H1 (cell line): ENCODE results near the gene PMS1. TPM values are rescaled to one million over a fixed set of nuclear protein-coding genes. Genes with fewer than 3 reads are reported as not detected.

ENCODE experiments used
- CTCF ChIA-PET: fragments of 300-600 bp; sonication (Branson Sonifier 250); formaldehyde crosslinking; loops from one replicate; lab custom pipeline; 2021; ENCODE audit not compliant: partially characterized antibody; lab: Charles Lee
- POLR2A ChIA-PET: fragments of 300-600 bp; sonication (Branson Sonifier 250); formaldehyde crosslinking; loops from one replicate; lab custom pipeline; 2021; ENCODE audit warnings: inconsistent platforms; ENCODE audit not compliant: partially characterized antibody; lab: Charles Lee
- DNase-seq, 2 experiments: peaks; one replicate each; pipeline versions ENCODE4 v3.0.0 to v3.0.0-alpha.2; 2010 to 2022; ENCODE audit warnings: low spot score in 2 of 2, low read depth in 1 of 2, mixed read lengths in 1 of 2
- FAIRE-seq: peaks from 2 replicates; lab custom pipeline; 2011; peaks lifted over from hg19 to GRCh38; lab: Jason Lieb, UNC
- H2AFZ ChIP-seq: 2 replicates; pipeline ENCODE4 v1.8.1; 2012; ENCODE audit warnings: low read length, inconsistent platforms
- H2AK5ac ChIP-seq: 2 replicates; pipeline ENCODE4 v1.6.1; 2013; ENCODE audit warnings: low read depth, low read length
- H2BK120ac ChIP-seq: replicated peaks from 2 replicates; pipeline ENCODE3; 2013; ENCODE audit warnings: low read depth, low read length, inconsistent platforms
- H2BK12ac ChIP-seq: 2 replicates; pipeline ENCODE4 v1.6.1; 2013; ENCODE audit warnings: low read depth, low read length
- H2BK15ac ChIP-seq: 2 replicates; pipeline ENCODE4 v1.6.1; 2013; ENCODE audit warnings: low read length
- H2BK20ac ChIP-seq: 2 replicates; pipeline ENCODE4 v1.6.1; 2013; ENCODE audit warnings: low read length
- H2BK5ac ChIP-seq: 2 replicates; pipeline ENCODE4 v1.6.1; 2013; ENCODE audit warnings: low read depth, low read length
- H3K14ac ChIP-seq: 2 replicates; pipeline ENCODE4 v1.6.1; 2013; ENCODE audit warnings: inconsistent platforms; ENCODE audit not compliant: insufficient read length
- H3K18ac ChIP-seq: 2 replicates; pipeline ENCODE4 v1.6.1; 2013; ENCODE audit warnings: low read length; ENCODE audit errors: extremely low read depth
- H3K23ac ChIP-seq: 2 replicates; pipeline ENCODE4 v1.6.1; 2013; ENCODE audit warnings: inconsistent platforms; ENCODE audit not compliant: insufficient read length
- H3K23me2 ChIP-seq: 2 replicates; pipeline ENCODE4 v1.6.1; 2013; ENCODE audit warnings: low read depth, low read length
- H3K27ac ChIP-seq: 2 replicates; pipeline ENCODE4 v1.6.1; 2011; ENCODE audit warnings: low read depth, low read length, inconsistent platforms
- H3K27me3 ChIP-seq, 4 experiments: replicated peaks in 1 of 4; 1 replicate in 1 of 4; 2 replicates in 3 of 4; pipeline versions ENCODE4 v1.6.1 to v1.8.1; 2011 to 2013; ENCODE audit warnings: low read length in 3 of 4, mild to moderate bottlenecking in 3 of 4, inconsistent platforms in 2 of 4, mixed read lengths in 2 of 4, moderate library complexity in 1 of 4; ENCODE audit not compliant: control insufficient read depth in 3 of 4, insufficient read depth in 3 of 4; ENCODE audit errors: extremely low read depth in 1 of 4
- H3K36me3 ChIP-seq, 4 experiments: 2 replicates each; pipeline versions ENCODE4 v1.6.1 to v1.8.1; 2011 to 2013; ENCODE audit warnings: mild to moderate bottlenecking in 4 of 4, low read length in 3 of 4, moderate library complexity in 2 of 4, control low read depth in 1 of 4, inconsistent platforms in 1 of 4; ENCODE audit not compliant: insufficient read depth in 4 of 4, control insufficient read depth in 2 of 4
- H3K4ac ChIP-seq: replicated peaks from 2 replicates; pipeline ENCODE3; 2013; ENCODE audit warnings: low read length, low read depth, mixed read lengths, inconsistent platforms; ENCODE audit not compliant: insufficient read length
- H3K4me1 ChIP-seq, 4 experiments: replicated peaks in 1 of 4; 1 replicate in 1 of 4; 2 replicates in 3 of 4; pipeline versions ENCODE4 v1.6.1 to v1.8.1; 2011 to 2013; ENCODE audit warnings: low read length in 3 of 4, inconsistent platforms in 2 of 4, mixed read lengths in 1 of 4; ENCODE audit not compliant: insufficient read depth in 4 of 4, control insufficient read depth in 3 of 4
- H3K4me2 ChIP-seq, 2 experiments: 2 replicates each; pipeline versions ENCODE4 v1.6.1 to v1.8.1; 2011 to 2013; ENCODE audit warnings: low read depth in 2 of 2, low read length in 2 of 2, control low read depth in 1 of 2, inconsistent platforms in 1 of 2, mild to moderate bottlenecking in 1 of 2; ENCODE audit not compliant: insufficient read depth in 1 of 2
- H3K4me3 ChIP-seq, 4 experiments: fragments of 200-600, 300-600 bp in 1 of 4; sonication (generic), shearing (Covaris generic), sonication (Bioruptor Twin) in 1 of 4; 2 replicates each; pipeline versions ENCODE4 v1.5.1 to v1.8.1; 2011 to 2016; ENCODE audit warnings: low read length in 4 of 4, low read depth in 3 of 4, control low read depth in 2 of 4, inconsistent platforms in 2 of 4, mild to moderate bottlenecking in 2 of 4, mixed read lengths in 1 of 4, moderate library complexity in 1 of 4; ENCODE audit not compliant: insufficient read depth in 2 of 4; ENCODE audit errors: extremely low read depth in 1 of 4
- H3K56ac ChIP-seq: replicated peaks from 2 replicates; pipeline ENCODE3; 2013; ENCODE audit warnings: low read depth, mild to moderate bottlenecking, mixed read lengths, low read length, inconsistent platforms; ENCODE audit not compliant: insufficient read length
- H3K79me1 ChIP-seq: 2 replicates; pipeline ENCODE4 v1.6.1; 2013; ENCODE audit warnings: low read depth, low read length, control low read depth
- H3K79me2 ChIP-seq, 2 experiments: 2 replicates each; pipeline versions ENCODE4 v1.6.1 to v1.8.1; 2012 to 2013; ENCODE audit warnings: low read length in 2 of 2, mild to moderate bottlenecking in 2 of 2, inconsistent platforms in 1 of 2; ENCODE audit not compliant: insufficient read depth in 2 of 2, control insufficient read depth in 1 of 2
- H3K9ac ChIP-seq, 4 experiments: replicated peaks in 1 of 4; 1 replicate in 1 of 4; 2 replicates in 3 of 4; pipeline versions ENCODE4 v1.6.1 to v1.8.1; 2011 to 2013; ENCODE audit warnings: low read depth in 3 of 4, low read length in 3 of 4, control low read depth in 2 of 4, mild to moderate bottlenecking in 2 of 4, moderate library complexity in 2 of 4, inconsistent platforms in 1 of 4; ENCODE audit errors: extremely low read depth in 1 of 4
- H3K9me3 ChIP-seq, 2 experiments: 2 replicates each; pipeline versions ENCODE4 v1.6.1 to v1.8.1; 2012 to 2013; ENCODE audit warnings: mild to moderate bottlenecking in 2 of 2, moderate library complexity in 2 of 2, control low read depth in 1 of 2, inconsistent platforms in 1 of 2, low read depth in 1 of 2, low read length in 1 of 2, mixed read lengths in 1 of 2; ENCODE audit not compliant: insufficient read depth in 2 of 2
- H4K20me1 ChIP-seq, 2 experiments: replicated peaks in 1 of 2; 2 replicates each; pipeline versions ENCODE3 to v1.8.1; 2011 to 2013; ENCODE audit warnings: inconsistent platforms in 2 of 2, low read length in 2 of 2, mild to moderate bottlenecking in 1 of 2; ENCODE audit not compliant: insufficient read depth in 2 of 2, control insufficient read depth in 1 of 2
- H4K5ac ChIP-seq: 2 replicates; pipeline ENCODE4 v1.6.1; 2013; ENCODE audit warnings: low read length, low read depth, mixed read lengths, inconsistent platforms; ENCODE audit not compliant: insufficient read length
- H4K8ac ChIP-seq: 2 replicates; pipeline ENCODE4 v1.8.0; 2013; ENCODE audit warnings: mild to moderate bottlenecking, moderate library complexity, low read length, inconsistent platforms; ENCODE audit not compliant: insufficient read depth; ENCODE audit errors: extremely low read depth
- H4K91ac ChIP-seq: replicated peaks from 2 replicates; pipeline ENCODE3; 2013; ENCODE audit warnings: low read length, mixed read lengths, inconsistent platforms; ENCODE audit not compliant: insufficient read length
- CHD1 ChIP-seq: IDR thresholded peaks from 2 replicates; pipeline ENCODE4 v1.6.1; 2012; ENCODE audit warnings: low read depth, low read length, improper control_type of control experiment
- CHD2 ChIP-seq: IDR thresholded peaks from 2 replicates; pipeline ENCODE4 v1.6.1; 2012; ENCODE audit warnings: low read length, improper control_type of control experiment
- EGR1 ChIP-seq: IDR thresholded peaks from 2 replicates; pipeline ENCODE4 v1.6.1; 2011; ENCODE audit warnings: low read depth, low read length, borderline replicate concordance
- GABPA ChIP-seq: IDR thresholded peaks from 2 replicates; pipeline ENCODE4 v1.6.1; 2011; ENCODE audit warnings: mild to moderate bottlenecking, low read length, moderate library complexity, borderline replicate concordance; ENCODE audit not compliant: insufficient read depth
- GTF2F1 ChIP-seq: IDR thresholded peaks from 2 replicates; pipeline ENCODE4 v1.6.1; 2012; ENCODE audit warnings: low read depth, low read length, improper control_type of control experiment, borderline replicate concordance
- KDM1A ChIP-seq: fragments of 200-600, 300-600 bp; sonication (generic); IDR thresholded peaks from 2 replicates; pipeline ENCODE4 v1.7.1; 2016; ENCODE audit warnings: mild to moderate bottlenecking, low read length, borderline replicate concordance
- KDM5A ChIP-seq: fragments of 200-600 bp; IDR thresholded peaks from 2 replicates; pipeline ENCODE4 v1.7.1; 2012; ENCODE audit warnings: mild to moderate bottlenecking, low read length, inconsistent platforms, mixed read lengths
- RBBP5 ChIP-seq: IDR thresholded peaks from 2 replicates; pipeline ENCODE4 v1.7.1; 2012; ENCODE audit warnings: low read depth, mild to moderate bottlenecking, inconsistent platforms, low read length, moderate library complexity, borderline replicate concordance
- RNF2 ChIP-seq: fragments of 200-900, 300-1000 bp; sonication (generic); IDR thresholded peaks from 2 replicates; pipeline ENCODE4 v1.7.1; 2016; ENCODE audit warnings: borderline replicate concordance, low read depth, mild to moderate bottlenecking, antibody characterized with exemption, low read length; ENCODE audit not compliant: poor library complexity, severe bottlenecking; ENCODE audit errors: missing control alignments
- RXRA ChIP-seq: IDR thresholded peaks from 2 replicates; pipeline ENCODE4 v1.6.1; 2011; ENCODE audit warnings: low read depth, mild to moderate bottlenecking, low read length, moderate library complexity; ENCODE audit not compliant: insufficient read depth
- SIX5 ChIP-seq: IDR thresholded peaks from 2 replicates; pipeline ENCODE4 v1.6.1; 2011; ENCODE audit warnings: mild to moderate bottlenecking, low read depth, low read length
- SP1 ChIP-seq: IDR thresholded peaks from 2 replicates; pipeline ENCODE4 v1.6.1; 2011; ENCODE audit warnings: low read depth, low read length
- SRF ChIP-seq: IDR thresholded peaks from 2 replicates; pipeline ENCODE4 v1.6.1; 2011; ENCODE audit warnings: mild to moderate bottlenecking, low read depth, low read length, moderate library complexity
- USF2 ChIP-seq: IDR thresholded peaks from 2 replicates; pipeline ENCODE4 v1.6.1; 2011; ENCODE audit warnings: low read length, improper control_type of control experiment
- whole genome bisulfite sequencing, 2 experiments: shearing (Covaris generic) in 1 of 2; methylation state at CpG; one replicate each; pipeline versions ENCODE4 v1.1.6 to v1.1.7; 2013 to 2015; ENCODE audit warnings: low lambda C conversion rate in 2 of 2, mixed read lengths in 2 of 2, inconsistent platforms in 1 of 2, low coverage in 1 of 2, missing lambda C conversion rate in 1 of 2; ENCODE audit not compliant: insufficient replicate concordance in 2 of 2, insufficient coverage in 1 of 2, insufficient read length in 1 of 2; ENCODE audit errors: extremely low coverage in 1 of 2, missing lambda C conversion rate in 1 of 2; 5-methylcytosine and 5-hydroxymethylcytosine counted together
- polyA plus RNA-seq, 7 experiments: library from polyadenylated mRNA; depleted of rRNA in 3 of 7; stranded (reverse) in 5 of 7; unstranded in 2 of 7; fragments of >200 nt in 5 of 7; fragments of 200-250 nt in 2 of 7; gene quantifications; 1 replicate in 5 of 7; 2 replicates in 1 of 7; 4 replicates in 1 of 7; pipeline versions ENCODE4 v1.2.1 to v1.2.3, GENCODE V29; 2011 to 2013; ENCODE audit warnings: missing spikeins in 2 of 7, mixed read lengths in 2 of 7
- total RNA-seq: library from RNA; stranded (reverse); fragmentation: NEBNext Ultra II Directional; extraction: Animal tissue kit (Norgen Biotek cat#: 25700); gene quantifications from 2 replicates; pipeline ENCODE4 v1.2.1, GENCODE V29; 2021

The PMS1 gene
- total and polyA plus RNA-seq, 2 of the 8 experiments (the other 6 are each of a cell fraction or from before 2014, with no cell fraction given): 13.1 to 59.7 TPM

DNA sequence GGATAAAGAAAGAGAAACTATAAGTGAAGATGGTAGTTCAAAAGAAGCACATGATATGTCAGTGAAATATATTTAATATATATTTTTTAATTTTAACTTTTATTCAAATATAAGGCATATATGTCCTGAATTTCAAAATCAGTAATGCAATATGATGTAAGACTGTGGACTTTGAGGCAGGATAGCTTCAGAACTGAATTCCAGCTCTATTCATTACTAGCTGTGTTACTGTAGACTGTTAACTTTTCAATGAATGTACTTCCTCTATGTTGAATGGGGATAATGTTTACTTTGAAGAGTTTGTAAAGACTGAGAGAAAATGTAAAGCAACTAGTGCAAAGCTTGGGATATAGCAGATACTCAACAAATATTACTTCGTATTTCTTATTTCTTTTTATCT, 112.6 kb downstream of the PMS1 start:
- 80% methylated on average over 1 of the region's 1 CpG; no CpG with 5 or more reads in 1 of the 2 experiments for WGBS, 2 experiments
- H3K56ac ChIP-seq: no peak overlapping the region
- TF ChIP-seq RNF2 (no peak), SRF (no peak), SP1 (no peak), GTF2F1 (no peak), EGR1 (no peak), CHD2 (no peak), SIX5 (no peak), CHD1 (no peak), RXRA (no peak), USF2 (no peak), KDM1A (no peak), GABPA (no peak), RBBP5 (no peak), KDM5A (no peak)

More for the DNA sequence above, 112.6 kb downstream of the PMS1 start:
- Histone ChIP-seq H3K9me3 (no peaks in the 10 kb centered on the region), H3K27me3 (no peaks in the 10 kb centered on the region), H3K23ac (no peak overlapping the region), H4K91ac (no peak overlapping the region), H2AFZ (no peak overlapping the region), H2BK15ac (no peak overlapping the region), H2BK20ac (no peak overlapping the region), H4K8ac (no peak overlapping the region), H3K23me2 (no peaks in the 10 kb centered on the region), H3K18ac (no peak overlapping the region), H2BK120ac (no peak overlapping the region), H3K36me3 (no peaks in the 10 kb centered on the region), H4K5ac (no peak overlapping the region), H3K9ac (no peak overlapping the region), H2AK5ac (no peak overlapping the region), H3K79me1 (no peaks in the 10 kb centered on the region), H2BK12ac (no peak overlapping the region), H2BK5ac (no peak overlapping the region), H3K4me3 (no peak overlapping the region), H3K79me2 (no peaks in the 10 kb centered on the region), H3K27ac (no peak overlapping the region), H3K4me2 (no peak overlapping the region), H4K20me1 (no peaks in the 10 kb centered on the region), H3K14ac (no peak overlapping the region), H3K4ac (no peak overlapping the region), H3K4me1 (peaks cover 0 to 2% (median 0%) of the 10 kb centered on the region in 4 experiments; a peak in 2 of 7 replicates)
- no peak for DNase-seq
- CTCF ChIA-PET: no interaction called here
- FAIRE-seq: no peak
- POLR2A ChIA-PET: no interaction called here
